ENCODE measurements around the gene STAT1. TPM values are rescaled to one million over a fixed set of nuclear protein-coding genes. Genes with fewer than 3 reads are reported as not detected.

Gene STAT1
- polyA plus RNA-seq, 3 donors, result 51.3 to 126 (median 110) TPM

GRCh38 chr2:190986221-190986953, 27.6 kb downstream of the STAT1 start:
- Histone ChIP-seq H4K20me1 (ENCODE audit: insufficient read depth, low read length) (peaks cover 100% of the 10 kb centered on the region), H3K27me3 (ENCODE audit: control insufficient read depth in 2 of 2, insufficient read depth in 2 of 2, low read length in 2 of 2) (no peaks in the 10 kb centered on the region), H3K4me3 (replicated peaks in 1 of 3; ENCODE audit: low read depth in 2 of 3, low read length in 3 of 3) (no peak overlapping the region), H3K9ac (ENCODE audit: insufficient read depth, low read length, poor library complexity, severe bottlenecking) (no peak overlapping the region), H3K4me1 (ENCODE audit: control insufficient read depth in 1 of 2, insufficient read depth in 2 of 2, low read length in 2 of 2) (no peaks in the 10 kb centered on the region), H3K79me2 (ENCODE audit: insufficient read depth, low read length) (peaks cover 4% of the 10 kb centered on the region), H3K9me3 (replicated peaks in 1 of 2; ENCODE audit: control insufficient read depth in 1 of 2, insufficient read depth in 1 of 2, low read length in 2 of 2) (no peaks in the 10 kb centered on the region), H3K36me3 (replicated peaks in 1 of 2; ENCODE audit: control insufficient read depth in 1 of 2, insufficient read depth in 2 of 2, low read length in 2 of 2) (peaks cover 100% of the 10 kb centered on the region in 2 donors), H2AFZ (ENCODE audit: insufficient read depth, low read depth, low read length, poor library complexity, severe bottlenecking) (no peak overlapping the region), H3K27ac (ENCODE audit: low read depth in 1 of 2, low read length in 2 of 2) (peak overlapping the region in 1 of 2 donors; percentile 6), H3K4me2 (replicated peaks; ENCODE audit: extremely low read depth, low read length, poor library complexity, severe bottlenecking) (no peak overlapping the region)
- no peak for TF ChIP-seq CTCF (IDR thresholded peaks at IDR 0.05)
- H3K9me3 Mint-ChIP-seq, result no peaks in the 10 kb centered on the region
- H3K27me3 Mint-ChIP-seq (ENCODE audit: low read depth in 3 of 3), result peaks cover 0 to 2% (median 0%) of the 10 kb centered on the region in 3 donors
- no peak for DNase-seq
- peaks cover 97 to 100% of the 10 kb centered on the region in 2 donors for H3K36me3 Mint-ChIP-seq
- H3K4me3 Mint-ChIP-seq, result no peak overlapping the region
- 50% methylated on average over 8 of the region's 13 CpGs for WGBS (ENCODE audit: insufficient coverage)
- peak overlapping the region in 1 of 7 donors; percentile 43 for H3K27ac Mint-ChIP-seq
- intact Hi-C loops (cut with micrococcal nuclease), result no loop called here
- no peaks in the 10 kb centered on the region for H3K4me1 Mint-ChIP-seq

DNA sequence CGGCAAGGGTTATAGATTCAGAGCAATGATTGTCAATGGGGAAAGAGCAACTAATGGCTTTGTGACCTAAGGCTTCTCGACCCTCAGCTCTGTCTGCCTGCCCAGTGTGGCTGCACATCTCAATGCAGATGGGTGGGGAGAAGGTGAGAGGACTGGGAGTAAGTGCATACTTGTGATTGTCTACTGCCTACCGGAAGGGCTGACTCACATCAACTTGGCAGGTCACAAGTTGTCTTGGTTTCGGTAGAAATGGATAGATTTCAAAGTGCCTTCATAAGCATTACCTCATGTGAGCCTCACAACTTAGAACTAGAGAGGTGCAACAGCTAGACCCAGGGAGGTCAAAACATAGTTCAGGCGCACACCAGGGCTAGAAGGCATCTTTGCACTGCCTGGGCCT, 29.4 kb downstream of the STAT1 start:
- WGBS (ENCODE audit: insufficient coverage), result 100% methylated on average over 4 of the region's 5 CpGs
- H3K4me1 Mint-ChIP-seq, result no peaks in the 10 kb centered on the region
- H3K4me3 Mint-ChIP-seq, result no peak overlapping the region

More for the DNA sequence above, 29.4 kb downstream of the STAT1 start:
- Histone ChIP-seq H3K27me3 (ENCODE audit: control insufficient read depth in 2 of 2, insufficient read depth in 2 of 2, low read length in 2 of 2) (no peaks in the 10 kb centered on the region), H3K4me1 (ENCODE audit: control insufficient read depth in 1 of 2, insufficient read depth in 2 of 2, low read length in 2 of 2) (no peaks in the 10 kb centered on the region), H3K9ac (ENCODE audit: insufficient read depth, low read length, poor library complexity, severe bottlenecking) (no peak overlapping the region), H2AFZ (ENCODE audit: insufficient read depth, low read depth, low read length, poor library complexity, severe bottlenecking) (no peak overlapping the region), H3K79me2 (ENCODE audit: insufficient read depth, low read length) (no peaks in the 10 kb centered on the region), H3K4me3 (replicated peaks in 1 of 3; ENCODE audit: low read depth in 2 of 3, low read length in 3 of 3) (no peak overlapping the region), H4K20me1 (ENCODE audit: insufficient read depth, low read length) (peaks cover 100% of the 10 kb centered on the region), H3K27ac (ENCODE audit: low read depth in 1 of 2, low read length in 2 of 2) (no peak overlapping the region), H3K36me3 (replicated peaks in 1 of 2; ENCODE audit: control insufficient read depth in 1 of 2, insufficient read depth in 2 of 2, low read length in 2 of 2) (peaks cover 100% of the 10 kb centered on the region in 2 donors), H3K9me3 (replicated peaks in 1 of 2; ENCODE audit: control insufficient read depth in 1 of 2, insufficient read depth in 1 of 2, low read length in 2 of 2) (no peaks in the 10 kb centered on the region), H3K4me2 (replicated peaks; ENCODE audit: extremely low read depth, low read length, poor library complexity, severe bottlenecking) (no peak overlapping the region)
- Mint-ChIP-seq H3K36me3 (peaks cover 97 to 100% of the 10 kb centered on the region in 2 donors), H3K27ac (peak overlapping the region in 3 of 7 donors; percentile 8 to 76 (median 51)), H3K27me3 (ENCODE audit: low read depth in 3 of 3) (peaks cover 0 to 2% (median 0%) of the 10 kb centered on the region in 3 donors), H3K9me3 (no peaks in the 10 kb centered on the region)
- DNase-seq, result no peak
- intact Hi-C loops (cut with micrococcal nuclease), result loop anchor here in 1 of 2 donors (5.0 kb wide), 1 partner anchor 1512 kb away; no protein-coding TSS in a partner anchor
- no peak for TF ChIP-seq CTCF (IDR thresholded peaks at IDR 0.05)

Data from CD14-positive monocyte (primary cell).